ENCODE results near the gene UCP1. TPM values are rescaled to one million over a fixed set of nuclear protein-coding genes. Genes with fewer than 3 reads are reported as not detected.

UCP1 gene
- total RNA-seq, 3 donors from 2014 or later = not detected

- no peaks in the 10 kb centered on the region for H3K36me3 ChIP-seq (ENCODE audit: low read depth)
- H3K4me3 ChIP-seq = no peak overlapping the region
- intact Hi-C loops (cut with DNase I, micrococcal nuclease) = no loop called here
- TF ChIP-seq CTCF (IDR thresholded peaks at IDR 0.05) = no peak
- ATAC-seq (no peak), DNase-seq (no peak)
- H3K9me3 ChIP-seq = no peaks in the 10 kb centered on the region
- H3K4me1 ChIP-seq (ENCODE audit: low read depth) = no peaks in the 10 kb centered on the region
Observed at GRCh38 chr4:140600408-140600807, 31.6 kb upstream of the UCP1 start.

GRCh38 chr4:140595065-140595464, 26.3 kb upstream of the UCP1 start:
- intact Hi-C loops (cut with DNase I, micrococcal nuclease) = no loop called here
- no peaks in the 10 kb centered on the region for H3K9me3 ChIP-seq
- H3K36me3 ChIP-seq (ENCODE audit: low read depth) = no peaks in the 10 kb centered on the region
- H3K4me1 ChIP-seq (ENCODE audit: low read depth) = no peaks in the 10 kb centered on the region
- peak; percentile 95 for ATAC-seq
- TF ChIP-seq CTCF (IDR thresholded peaks at IDR 0.05) = no peak
- no peak overlapping the region for H3K4me3 ChIP-seq
- DNase-seq = peak in 2 of 3 donors; percentile 32 to 58

GRCh38 chr4:140584439-140584838, 15.7 kb upstream of the UCP1 start:
- Histone ChIP-seq H3K4me1 (ENCODE audit: low read depth) (no peaks in the 10 kb centered on the region), H3K36me3 (ENCODE audit: low read depth) (no peaks in the 10 kb centered on the region), H3K4me3 (no peak overlapping the region), H3K9me3 (no peaks in the 10 kb centered on the region)
- DNase-seq (no peak), ATAC-seq (no peak)
- intact Hi-C loops (cut with DNase I, micrococcal nuclease) = no loop called here
- no peak for TF ChIP-seq CTCF (IDR thresholded peaks at IDR 0.05)

GRCh38 chr4:140581078-140581477, 12.3 kb upstream of the UCP1 start:
- Histone ChIP-seq H3K4me1 (ENCODE audit: low read depth) (no peaks in the 10 kb centered on the region), H3K4me3 (no peak overlapping the region), H3K36me3 (ENCODE audit: low read depth) (no peaks in the 10 kb centered on the region), H3K9me3 (no peaks in the 10 kb centered on the region)
- DNase-seq (no peak), ATAC-seq (no peak)
- no peak for TF ChIP-seq CTCF (IDR thresholded peaks at IDR 0.05)
- intact Hi-C loops (cut with DNase I, micrococcal nuclease) = no loop called here

GRCh38 chr4:140579278-140579677, 10.5 kb upstream of the UCP1 start:
- no peak for DNase-seq
- TF ChIP-seq CTCF (IDR thresholded peaks at IDR 0.05) = no peak
- intact Hi-C loops (cut with DNase I, micrococcal nuclease) = no loop called here
- H3K36me3 ChIP-seq (ENCODE audit: low read depth) = no peaks in the 10 kb centered on the region
- H3K4me3 ChIP-seq = no peak overlapping the region
- ATAC-seq = no peak
- H3K9me3 ChIP-seq = no peaks in the 10 kb centered on the region
- no peaks in the 10 kb centered on the region for H3K4me1 ChIP-seq (ENCODE audit: low read depth)

GRCh38 chr4:140575489-140575888, 6.7 kb upstream of the UCP1 start:
- no peak for TF ChIP-seq CTCF (IDR thresholded peaks at IDR 0.05)
- Histone ChIP-seq H3K36me3 (ENCODE audit: low read depth) (no peaks in the 10 kb centered on the region), H3K4me1 (ENCODE audit: low read depth) (no peaks in the 10 kb centered on the region), H3K4me3 (no peak overlapping the region), H3K9me3 (peaks cover 6% of the 10 kb centered on the region)
- DNase-seq = no peak
- no peak for ATAC-seq
- intact Hi-C loops (cut with DNase I, micrococcal nuclease) = no loop called here
